Suprapubic skin (tissue), 4 donors: ENCODE results near the gene ETV2. TPM values are rescaled to one million over a fixed set of nuclear protein-coding genes. Genes with fewer than 3 reads are reported as not detected.
A peak's percentile ranks its signal among the peaks of the same experiment; 100 is the strongest.

Experiments used
- DNase-seq, 2 donors: peaks; one replicate each; pipeline ENCODE4 v3.0.0-alpha.2; 2019; ENCODE audit warnings: low spot score in 2 of 2
- H3K27ac ChIP-seq: fragments of 200-600 bp; sonication (generic); one replicate; pipeline ENCODE4 v1.5.1; 2019
- H3K27me3 ChIP-seq: fragments of 200-600 bp; sonication (generic); one replicate; pipeline ENCODE4 v1.5.1; 2019
- H3K36me3 ChIP-seq: fragments of 200-600 bp; sonication (generic); one replicate; pipeline ENCODE4 v1.5.1; 2019
- H3K4me1 ChIP-seq: fragments of 200-600 bp; sonication (generic); one replicate; pipeline ENCODE4 v1.5.1; 2019
- H3K4me3 ChIP-seq: fragments of 200-600 bp; sonication (generic); one replicate; pipeline ENCODE4 v1.5.1; 2019; ENCODE audit warnings: mild to moderate bottlenecking
- H3K9me3 ChIP-seq: fragments of 200-600 bp; sonication (generic); one replicate; pipeline ENCODE4 v1.5.1; 2019
- CTCF ChIP-seq, 2 donors: fragments of 200-600 bp in 1 of 2; fragments of 450-650 bp in 1 of 2; sonication (generic) in 1 of 2; IDR thresholded peaks; one replicate each; pipeline ENCODE4 v1.5.1; 2016 to 2019; ENCODE audit warnings: antibody characterized with exemption in 2 of 2, mild to moderate bottlenecking in 1 of 2, moderate library complexity in 1 of 2
- EP300 ChIP-seq: sonication (generic); formaldehyde crosslinking; IDR thresholded peaks from one replicate; pipeline ENCODE4 v1.6.1; 2017; ENCODE audit warnings: antibody characterized with exemption
- POLR2A ChIP-seq, 2 donors: fragments of 450-650 bp; IDR thresholded peaks; one replicate each; pipeline ENCODE4 v1.6.1; 2017; ENCODE audit warnings: antibody characterized with exemption in 2 of 2, mild to moderate bottlenecking in 2 of 2, moderate library complexity in 2 of 2
- POLR2AphosphoS5 ChIP-seq, 3 donors: sonication (generic); formaldehyde crosslinking; IDR thresholded peaks; one replicate each; pipeline ENCODE4 v1.6.1; 2017; ENCODE audit warnings: antibody characterized with exemption in 3 of 3
- WGBS: methylation state at CpG from one replicate; pipeline ENCODE4 v1.1.5; 2018; 5-methylcytosine and 5-hydroxymethylcytosine counted together
- total RNA-seq, 4 donors: library from RNA; depleted of rRNA; stranded (reverse); fragments of >200 nt; gene quantifications; one replicate each; pipeline ENCODE4 v1.1.0, GENCODE V29; 2016

Gene ETV2
- total RNA-seq, 4 donors from 2014 or later = 1.0 to 4.0 (median 1.9) TPM

- TF ChIP-seq CTCF (IDR thresholded peaks at IDR 0.05) (no peak), POLR2AphosphoS5 (IDR thresholded peaks at IDR 0.05) (no peak), POLR2A (IDR thresholded peaks at IDR 0.05) (no peak), EP300 (no peak)
- H3K27ac ChIP-seq = no peak overlapping the region
- peaks cover 6% of the 10 kb centered on the region for H3K9me3 ChIP-seq
- 93% methylated on average over 3 of the region's 3 CpGs for WGBS
- H3K36me3 ChIP-seq = no peaks in the 10 kb centered on the region
- H3K4me1 ChIP-seq = peaks cover 4% of the 10 kb centered on the region
- DNase-seq = no peak
- H3K27me3 ChIP-seq = no peaks in the 10 kb centered on the region
- H3K4me3 ChIP-seq = no peak overlapping the region
Observed at GRCh38 chr19:35607661-35608060, 33.9 kb upstream of the ETV2 start.

- Histone ChIP-seq H3K4me1 (peaks cover 9% of the 10 kb centered on the region), H3K4me3 (no peak overlapping the region), H3K36me3 (no peaks in the 10 kb centered on the region), H3K9me3 (peaks cover 6% of the 10 kb centered on the region), H3K27ac (no peak overlapping the region), H3K27me3 (no peaks in the 10 kb centered on the region)
- 91% methylated on average over 2 of the region's 2 CpGs for WGBS
- DNase-seq = no peak
- TF ChIP-seq CTCF (IDR thresholded peaks at IDR 0.05) = no peak
- no peak for TF ChIP-seq EP300
- no peak for TF ChIP-seq POLR2AphosphoS5 (IDR thresholded peaks at IDR 0.05)
- no peak for TF ChIP-seq POLR2A (IDR thresholded peaks at IDR 0.05)
Observed at GRCh38 chr19:35608251-35608650, 33.3 kb upstream of the ETV2 start.

GRCh38 chr19:35609851-35610353 lies 31.6 kb upstream of the ETV2 start:
- H3K4me1 ChIP-seq = peaks cover 12% of the 10 kb centered on the region
- no peak overlapping the region for H3K27ac ChIP-seq
- no peak for DNase-seq
- no peak overlapping the region for H3K4me3 ChIP-seq
- 74% methylated on average over 4 of the region's 6 CpGs for WGBS
- no peaks in the 10 kb centered on the region for H3K27me3 ChIP-seq
- H3K9me3 ChIP-seq = peaks cover 6% of the 10 kb centered on the region
- TF ChIP-seq POLR2AphosphoS5 (IDR thresholded peaks at IDR 0.05) (no peak), CTCF (IDR thresholded peaks at IDR 0.05) (no peak), POLR2A (IDR thresholded peaks at IDR 0.05) (no peak), EP300 (no peak)
- H3K36me3 ChIP-seq = peaks cover under 1% of the 10 kb centered on the region

GRCh38 chr19:35612224-35612558 lies 29.4 kb upstream of the ETV2 start:
- H3K27ac ChIP-seq = peak overlapping the region; percentile 3
- 35% methylated on average over 9 of the region's 9 CpGs for WGBS
- DNase-seq = no peak
- no peaks in the 10 kb centered on the region for H3K27me3 ChIP-seq
- peaks cover 12% of the 10 kb centered on the region for H3K4me1 ChIP-seq
- TF ChIP-seq EP300 = no peak
- TF ChIP-seq POLR2A (IDR thresholded peaks at IDR 0.05) = no peak
- TF ChIP-seq CTCF (IDR thresholded peaks at IDR 0.05) = no peak
- TF ChIP-seq POLR2AphosphoS5 (IDR thresholded peaks at IDR 0.05) = no peak
- peak overlapping the region; percentile 76 for H3K4me3 ChIP-seq
- peaks cover 6% of the 10 kb centered on the region for H3K9me3 ChIP-seq
- H3K36me3 ChIP-seq = peaks cover 24% of the 10 kb centered on the region

GRCh38 chr19:35612559-35613321 lies 28.8 kb upstream of the ETV2 start, which contains the start of gene HAUS5:
HAUS5 (plus strand) TSS chr19:35612735; CDS start chr19:35612795, 60 bp downstream.
- TF ChIP-seq EP300 (no peak), POLR2A (IDR thresholded peaks at IDR 0.05) (peak in 1 of 2 donors; percentile 30), POLR2AphosphoS5 (IDR thresholded peaks at IDR 0.05) (peak; percentile 56 to 86 (median 73))
- H3K36me3 ChIP-seq = peaks cover 28% of the 10 kb centered on the region

More at GRCh38 chr19:35612559-35613321, 28.8 kb upstream of the ETV2 start, which contains the start of gene HAUS5:
- Histone ChIP-seq H3K27ac (peak within 1 kb of the TSS; percentile 3), H3K27me3 (no peaks in the 10 kb centered on the region), H3K9me3 (peaks cover 6% of the 10 kb centered on the region), H3K4me3 (peak within 1 kb of the TSS; percentile 76), H3K4me1 (peaks cover 12% of the 10 kb centered on the region)
- peak; percentile 95 to 97 for DNase-seq
- 0% methylated on average over 22 of the region's 47 CpGs for WGBS
